Right ventricle myocardium inferior (tissue), 1 donor: Measurements from ENCODE around the gene GPR158. TPM values are rescaled to one million over a fixed set of nuclear protein-coding genes. Genes with fewer than 3 reads are reported as not detected.

ENCODE experiments used
- ATAC-seq: fragments of 200-7000 bp; cut with Tn5 transposase; one replicate; pipeline ENCODE4 v1.9.1; 2020; ENCODE audit warnings: mild to moderate bottlenecking, moderate library complexity
- DNase-seq: peaks from one replicate; pipeline ENCODE4 v3.0.0; 2021; ENCODE audit errors: missing footprints
- intact Hi-C: fragments of 100-400 bp; cut with DNase I; formaldehyde crosslinking; loops from one replicate; pipeline ENCODE4 v1.11.0; 2022
- total RNA-seq: library from RNA; stranded (reverse); fragmentation: NEBNext Ultra II Directional; extraction: Animal tissue kit (Norgen Biotek cat#: 25700); gene quantifications from one replicate; pipeline ENCODE4 v1.2.1, GENCODE V29; 2021
- donor health status: DM: no; HTN: yes; CAD: no; lungs with severe emphysema.

Gene GPR158
- total RNA-seq, 1 donor from 2014 or later: not detected

DNA sequence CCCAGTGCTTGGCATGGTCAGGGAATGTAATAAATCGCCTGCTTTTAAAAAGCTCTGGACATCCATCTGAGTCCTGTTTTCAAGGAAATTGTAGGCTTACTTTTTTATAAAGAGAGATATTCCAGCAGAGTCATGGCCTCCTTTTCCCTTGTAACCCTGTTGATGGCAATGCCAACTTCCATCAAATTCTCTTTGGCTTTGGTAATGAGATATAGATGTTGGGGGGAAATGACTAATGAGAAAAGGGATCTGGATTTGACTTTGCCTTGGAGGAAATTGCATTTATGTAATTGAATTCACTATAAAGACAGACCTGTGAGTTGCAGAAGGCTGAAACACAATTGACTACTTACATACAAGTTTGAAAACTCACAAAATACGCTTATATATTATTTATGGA, 347.5 kb downstream of the GPR158 start:
- DNase-seq (no peak), ATAC-seq (no peak)
- intact Hi-C loops: no loop called here

- no peak for ATAC-seq
- no peak for DNase-seq
- intact Hi-C loops: no loop called here
These were observed 348.3 kb downstream of the GPR158 start for GRCh38 chr10:25522946-25523608.

DNA sequence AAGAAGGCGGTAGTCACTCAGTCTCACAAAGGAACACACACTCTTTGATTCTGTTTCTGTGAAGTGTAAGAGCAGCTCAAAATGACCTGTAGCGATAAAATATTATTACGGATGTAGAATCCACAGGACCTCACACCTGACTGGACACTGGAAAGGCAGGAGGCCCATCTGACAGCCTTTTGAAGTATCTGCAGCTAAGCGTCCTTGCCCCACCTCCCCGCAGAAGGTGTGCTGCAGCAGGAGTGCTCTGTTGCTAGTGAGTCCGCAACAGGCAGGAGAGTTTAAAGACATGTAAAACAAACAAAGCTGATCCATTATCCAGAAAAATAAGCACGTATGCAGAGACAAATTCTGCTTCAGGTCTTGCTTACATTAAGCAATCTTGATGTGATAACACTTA, 355.5 kb downstream of the GPR158 start:
- no peak for DNase-seq
- intact Hi-C loops: no loop called here
- no peak for ATAC-seq

GRCh38 chr10:25531457-25532061, 356.8 kb downstream of the GPR158 start:
- intact Hi-C loops: no loop called here
- ATAC-seq (no peak), DNase-seq (no peak)

GRCh38 chr10:25532213-25532612, 357.4 kb downstream of the GPR158 start:
- ATAC-seq (no peak), DNase-seq (no peak)
- intact Hi-C loops: no loop called here

DNA sequence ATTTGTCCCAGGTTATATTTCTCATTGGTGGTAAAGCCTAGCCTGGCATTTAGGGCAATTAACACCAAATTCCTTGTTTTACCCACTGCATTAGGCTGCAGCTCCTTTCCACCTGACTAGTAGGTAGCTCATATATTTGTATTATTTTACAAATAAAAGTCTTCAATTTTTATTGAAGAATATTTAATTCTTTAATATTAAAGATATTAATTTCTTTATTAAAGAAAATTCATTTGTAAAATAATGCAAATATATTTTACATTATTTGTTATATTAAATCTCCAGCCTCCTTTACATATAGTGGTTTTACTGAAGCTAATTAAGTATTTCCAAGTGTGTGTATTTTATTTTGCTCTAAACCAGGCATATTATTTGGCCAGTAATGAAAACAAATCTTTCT, 361.2 kb downstream of the GPR158 start:
- intact Hi-C loops: no loop called here
- ATAC-seq: no peak
- no peak for DNase-seq

DNA sequence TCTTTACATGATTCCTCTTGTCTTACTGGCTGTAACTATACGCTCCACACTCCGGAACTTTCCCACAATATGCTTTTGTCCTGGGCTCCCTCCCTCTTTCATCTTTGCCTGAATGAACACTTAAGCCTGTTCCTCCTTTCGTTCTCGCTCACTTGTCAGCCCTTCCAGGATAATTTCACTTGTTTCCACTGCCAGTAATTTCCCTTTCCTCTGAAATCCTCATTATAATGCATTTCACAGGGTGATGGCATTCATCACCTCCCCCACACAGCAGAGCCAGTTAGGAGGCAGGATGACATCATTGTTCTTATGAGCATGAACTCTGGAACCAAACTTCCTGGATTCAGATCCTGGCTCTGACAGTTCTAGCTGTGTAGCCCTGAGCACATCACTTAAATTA, 372.6 kb downstream of the GPR158 start:
- ATAC-seq: no peak
- no peak for DNase-seq
- intact Hi-C loops: no loop called here

DNA sequence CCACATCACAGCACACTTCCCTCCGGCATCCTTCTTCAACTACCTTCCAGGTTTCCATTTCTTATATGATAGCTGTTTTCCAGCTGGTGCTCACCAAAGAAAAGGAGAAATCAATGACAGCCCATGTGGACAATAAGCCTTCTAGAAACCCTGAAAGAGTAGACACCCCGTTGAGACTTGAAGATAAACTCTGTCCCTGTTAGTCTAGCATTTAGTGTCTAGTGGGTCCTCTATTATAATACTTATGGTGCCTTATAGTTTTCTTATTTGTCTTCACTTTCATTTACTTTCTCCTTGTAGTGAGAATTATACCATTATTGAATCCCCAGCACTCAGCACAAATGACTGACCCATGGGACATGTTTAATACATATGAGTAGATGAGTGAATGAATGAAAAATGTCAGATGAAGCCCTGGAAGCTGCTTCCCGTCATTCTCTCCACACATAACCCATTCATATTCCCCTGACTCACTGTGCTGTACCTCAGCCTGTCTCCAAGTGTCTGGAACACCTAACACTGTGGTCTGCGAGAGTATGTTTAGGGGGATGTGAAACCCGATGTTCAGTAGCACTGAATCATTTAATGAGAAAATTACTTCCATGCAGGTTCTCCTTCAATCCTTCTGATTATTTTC, 377.6 kb downstream of the GPR158 start:
- ATAC-seq (no peak), DNase-seq (no peak)
- intact Hi-C loops: no loop called here

DNA sequence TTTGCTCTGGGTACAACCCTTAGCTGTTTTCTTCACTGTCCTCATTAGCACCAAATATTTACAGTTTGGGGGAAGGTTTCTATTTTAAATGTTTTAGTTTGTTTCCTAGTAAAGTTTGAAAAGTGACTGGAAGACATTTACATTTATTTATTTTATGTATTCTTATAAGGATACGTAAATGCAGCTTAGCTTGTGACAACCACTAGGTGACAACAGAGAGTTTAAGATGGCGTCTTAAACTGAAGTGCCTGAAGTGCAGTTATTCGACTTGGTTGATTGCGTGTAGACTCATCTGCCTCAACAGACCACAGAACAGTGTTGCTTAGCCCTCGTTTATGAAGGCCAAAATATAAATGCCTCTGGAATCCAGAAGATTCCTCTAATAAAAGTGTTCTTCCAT, 381.1 kb downstream of the GPR158 start:
- DNase-seq: no peak
- no peak for ATAC-seq
- intact Hi-C loops: no loop called here

DNA sequence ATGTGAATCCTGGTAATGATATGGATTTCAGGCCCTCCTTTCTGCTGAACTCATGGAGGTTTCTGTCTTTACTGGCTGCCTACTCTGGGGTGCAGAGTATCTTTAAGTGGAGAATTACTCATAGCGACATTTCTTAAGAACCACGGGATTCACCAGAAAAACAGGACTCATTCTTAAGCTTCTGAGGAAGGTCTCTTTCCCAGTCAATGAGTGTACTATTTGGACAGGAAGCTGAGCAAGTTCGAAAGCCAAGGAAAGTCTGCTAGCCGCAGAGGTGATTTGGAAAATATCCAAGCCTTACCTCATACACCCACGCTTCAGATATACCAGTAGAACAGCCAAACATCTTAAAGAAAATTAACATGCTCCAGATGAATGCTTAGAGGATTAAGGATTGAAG, 381.7 kb downstream of the GPR158 start:
- ATAC-seq: no peak
- intact Hi-C loops: no loop called here
- no peak for DNase-seq

GRCh38 chr10:25557136-25557535, 382.3 kb downstream of the GPR158 start:
- intact Hi-C loops: no loop called here
- no peak for ATAC-seq

GRCh38 chr10:25561758-25562157, 387.0 kb downstream of the GPR158 start:
- no peak for DNase-seq
- no peak for ATAC-seq
- intact Hi-C loops: no loop called here

More at GRCh38 chr10:25557136-25557535, 382.3 kb downstream of the GPR158 start:
- DNase-seq: no peak

- ATAC-seq (no peak), DNase-seq (no peak)
- intact Hi-C loops: no loop called here
These were observed 387.7 kb downstream of the GPR158 start for GRCh38 chr10:25562547-25562946.

DNA sequence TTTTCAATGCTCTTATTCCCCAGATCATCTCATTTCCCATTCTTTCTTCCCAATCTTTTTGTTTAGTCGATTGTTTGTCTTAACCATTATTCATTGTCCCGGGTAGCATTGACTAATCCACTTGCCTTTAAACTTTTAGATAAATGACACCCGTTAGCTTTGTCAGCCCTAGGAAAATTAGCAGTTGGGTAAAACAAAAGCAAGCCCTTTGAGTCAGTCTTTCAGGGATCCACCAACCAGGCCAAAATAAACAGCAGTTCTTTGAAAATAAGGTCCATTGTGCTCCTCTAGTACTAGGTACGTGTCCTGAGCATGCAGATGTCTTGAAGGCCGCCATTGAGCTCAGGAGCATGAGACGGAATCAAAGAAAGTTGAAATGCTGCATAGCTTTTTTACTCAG, 389.6 kb downstream of the GPR158 start:
- intact Hi-C loops: no loop called here
- no peak for DNase-seq
- ATAC-seq: no peak

- intact Hi-C loops: no loop called here
- DNase-seq: no peak
- ATAC-seq: no peak
These were observed 390.8 kb downstream of the GPR158 start for GRCh38 chr10:25565570-25565969.

DNA sequence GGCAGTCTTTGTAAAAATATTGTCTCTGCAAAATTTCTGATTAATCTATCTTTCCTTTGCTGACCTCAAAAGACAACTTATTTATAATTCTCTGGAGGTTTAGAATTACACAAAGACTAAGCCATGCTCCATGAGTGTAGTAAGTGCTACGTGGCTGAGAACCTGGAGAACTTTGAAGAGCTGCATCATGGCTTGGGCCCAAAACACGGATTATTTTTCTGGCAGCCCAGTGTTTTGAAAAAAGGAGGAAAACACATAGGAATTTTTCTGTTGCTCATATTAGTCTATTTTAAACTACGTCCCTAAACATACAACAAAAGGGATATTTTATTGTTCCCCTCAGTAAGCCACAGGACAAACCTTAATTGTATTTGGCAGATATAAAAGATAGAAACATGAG, 398.5 kb downstream of the GPR158 start:
- DNase-seq: no peak
- ATAC-seq: no peak
- intact Hi-C loops: no loop called here

DNA sequence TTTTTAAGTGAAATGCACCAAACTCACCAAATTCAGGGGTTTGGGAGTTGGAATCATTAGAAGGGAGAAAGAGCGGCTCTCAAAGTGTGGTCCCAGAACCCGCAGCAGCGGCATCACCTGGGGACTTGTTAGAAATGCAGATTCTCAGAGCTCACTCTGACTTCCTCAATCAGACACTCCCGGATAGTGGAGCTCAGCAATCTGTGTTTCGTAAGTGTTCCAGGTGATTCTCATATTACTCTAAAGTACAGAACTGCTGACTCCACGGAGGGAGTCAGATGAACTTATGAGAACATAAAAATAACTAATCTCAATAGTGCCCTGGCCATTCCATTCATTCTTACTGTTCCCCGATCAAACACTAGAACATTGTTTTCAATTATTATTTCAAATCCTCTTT, 400.5 kb downstream of the GPR158 start:
- DNase-seq: no peak
- ATAC-seq: no peak
- intact Hi-C loops: no loop called here

- DNase-seq (no peak), ATAC-seq (no peak)
- intact Hi-C loops: no loop called here
These were observed 403.3 kb downstream of the GPR158 start for GRCh38 chr10:25578061-25578460.

DNA sequence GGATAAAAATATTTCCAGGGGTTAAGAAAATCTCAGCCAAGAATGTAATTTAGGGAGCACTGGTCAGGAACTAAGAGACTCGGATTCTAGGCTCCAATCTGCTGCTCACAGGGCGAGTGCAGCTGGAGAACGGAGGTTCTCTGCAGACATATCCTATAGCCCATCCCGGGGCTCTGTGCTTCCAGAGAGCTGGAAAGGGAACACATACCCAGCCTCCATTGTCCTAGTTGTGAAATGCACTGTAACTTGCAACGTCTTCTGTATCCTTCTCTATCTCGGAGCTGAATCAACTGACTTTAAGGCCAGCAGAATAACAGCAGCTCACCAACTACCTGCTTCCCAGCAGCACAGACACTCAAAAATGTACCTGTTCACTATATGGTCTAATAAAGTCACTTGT, 408.2 kb downstream of the GPR158 start:
- ATAC-seq (no peak), DNase-seq (no peak)
- intact Hi-C loops: no loop called here

GRCh38 chr10:25600651-25601050, 425.9 kb downstream of the GPR158 start:
- intact Hi-C loops: no loop called here
- DNase-seq: no peak
- ATAC-seq: no peak

DNA sequence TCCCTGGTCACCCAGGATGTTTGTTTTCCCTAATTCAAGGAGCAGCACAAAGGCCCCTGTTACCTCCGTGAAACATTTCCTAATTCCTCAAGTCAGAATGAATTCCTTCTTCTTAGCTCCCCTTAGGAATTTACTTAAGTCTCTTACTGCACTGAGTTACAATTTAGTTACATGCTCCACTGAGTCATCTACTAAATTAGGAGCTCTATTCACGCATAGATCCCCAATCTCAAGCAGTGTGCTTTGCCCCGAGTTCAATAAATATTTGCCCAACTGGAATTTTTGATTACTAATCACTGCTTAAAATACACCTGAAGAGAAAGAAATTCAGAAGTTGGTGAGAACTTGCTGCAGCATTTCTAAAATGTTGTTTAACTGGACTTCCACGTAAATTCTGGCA, 429.8 kb downstream of the GPR158 start:
- DNase-seq (no peak), ATAC-seq (no peak)
- intact Hi-C loops: no loop called here
